Hepatocyte (in vitro differentiated cells): Measurements from ENCODE around the gene C18orf54. TPM values are rescaled to one million over a fixed set of nuclear protein-coding genes. Genes with fewer than 3 reads are reported as not detected.

ENCODE experiments used
- DNase-seq: peaks from one replicate; pipeline ENCODE4 v3.0.0-alpha.2; 2016; ENCODE audit warnings: low spot score
- H2AFZ ChIP-seq: fragments of 200-600 bp; sonication (generic); 2 replicates; pipeline ENCODE4 v1.6.0; 2016; ENCODE audit warnings: antibody characterized with exemption, mild to moderate bottlenecking
- H3K27ac ChIP-seq: fragments of 200-600 bp; sonication (generic); 2 replicates; pipeline ENCODE4 v1.5.1; 2016; ENCODE audit warnings: mild to moderate bottlenecking
- H3K27me3 ChIP-seq: fragments of 200-600 bp; sonication (generic); 2 replicates; pipeline ENCODE4 v1.6.1; 2016
- H3K36me3 ChIP-seq: fragments of 200-600 bp; sonication (generic); replicated peaks from 2 replicates; pipeline ENCODE4 v1.5.1; 2016; ENCODE audit warnings: low read depth; ENCODE audit not compliant: insufficient read depth
- H3K4me1 ChIP-seq: fragments of 200-600 bp; sonication (generic); 2 replicates; pipeline ENCODE4 v1.5.1; 2016; ENCODE audit warnings: mild to moderate bottlenecking, moderate library complexity; ENCODE audit not compliant: insufficient read depth
- H3K4me2 ChIP-seq: fragments of 200-600 bp; sonication (generic); 2 replicates; pipeline ENCODE4 v1.6.0; 2016
- H3K4me3 ChIP-seq: fragments of 200-600 bp; sonication (generic); 2 replicates; pipeline ENCODE4 v1.5.1; 2016; ENCODE audit warnings: mild to moderate bottlenecking
- H3K79me2 ChIP-seq: fragments of 200-600 bp; sonication (generic); 2 replicates; pipeline ENCODE4 v1.6.0; 2017; ENCODE audit warnings: mild to moderate bottlenecking
- H3K9me2 ChIP-seq: fragments of 200-600 bp; sonication (generic); replicated peaks from 2 replicates; pipeline ENCODE4 v1.6.0; 2017; ENCODE audit warnings: mild to moderate bottlenecking; ENCODE audit not compliant: insufficient read depth
- H3K9me3 ChIP-seq: fragments of 200-600 bp; sonication (generic); 2 replicates; pipeline ENCODE4 v1.5.1; 2016; ENCODE audit warnings: low read depth, mild to moderate bottlenecking
- H4K20me1 ChIP-seq: fragments of 200-600 bp; sonication (generic); 2 replicates; pipeline ENCODE4 v1.6.0; 2016; ENCODE audit warnings: mild to moderate bottlenecking; ENCODE audit not compliant: insufficient read depth, poor library complexity, severe bottlenecking
- EZH2 ChIP-seq: fragments of 200-600 bp; sonication (generic); IDR thresholded peaks from 2 replicates; pipeline ENCODE4 v1.6.1; 2016; ENCODE audit warnings: antibody characterized with exemption, mild to moderate bottlenecking, borderline replicate concordance
- EZH2phosphoT487 ChIP-seq: fragments of 200-600 bp; sonication (generic); IDR thresholded peaks from one replicate; pipeline ENCODE4 v1.6.1; 2018; ENCODE audit warnings: antibody characterized with exemption, mild to moderate bottlenecking, low read depth, moderate library complexity; ENCODE audit not compliant: unreplicated experiment, severe bottlenecking
- WGBS: methylation state at CpG from one replicate; pipeline ENCODE4 v1.1.6; 2016; ENCODE audit warnings: low lambda C conversion rate; ENCODE audit errors: missing lambda C conversion rate; 5-methylcytosine and 5-hydroxymethylcytosine counted together
- polyA plus RNA-seq: library from polyadenylated mRNA; unstranded; fragments of >200 nt; fragmentation: Nextera tagmentation; extraction: Ambion mirVana; gene quantifications from 2 replicates; pipeline ENCODE4 v1.2.1, GENCODE V29; 2016
- total RNA-seq: library from RNA; depleted of rRNA; stranded (reverse); fragments of >200 nt; gene quantifications from 2 replicates; pipeline ENCODE4 v1.2.3, GENCODE V29; 2014
- TF ChIP-seq, protein P1 (sequence below): fragments of 200-600 bp; sonication (generic); IDR thresholded peaks from 2 replicates; pipeline ENCODE4 v1.5.1; 2016; ENCODE audit warnings: antibody characterized with exemption, mild to moderate bottlenecking; ENCODE audit not compliant: poor library complexity

Gene C18orf54
- total and polyA plus RNA-seq, 2 experiments from 2014 or later = 1.3 to 6.5 TPM

DNA sequence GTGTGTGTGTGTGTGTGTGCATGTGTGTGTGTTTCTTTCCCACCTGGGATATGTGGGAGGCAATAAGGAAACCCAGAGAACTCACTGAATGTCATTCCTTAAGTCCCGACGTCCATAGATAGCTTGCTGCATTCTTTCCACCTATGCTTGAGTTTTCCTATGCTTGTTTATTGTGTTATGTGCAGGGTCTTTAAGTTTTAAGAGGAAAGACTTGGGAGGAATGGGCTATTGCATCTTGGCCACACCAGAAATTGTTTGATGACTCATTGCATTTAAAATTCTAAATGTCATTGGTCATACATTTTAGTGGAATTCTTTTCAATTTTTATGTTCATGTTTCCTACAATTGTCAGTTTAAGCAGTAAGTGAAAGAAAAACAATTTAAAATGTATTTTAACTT is 33.7 kb upstream of the C18orf54 start:
- Histone ChIP-seq H3K36me3 (no peaks in the 10 kb centered on the region), H3K4me3 (no peak overlapping the region), H3K4me1 (no peaks in the 10 kb centered on the region), H3K9me2 (no peaks in the 10 kb centered on the region), H4K20me1 (no peaks in the 10 kb centered on the region), H3K4me2 (no peak overlapping the region), H3K27ac (no peak overlapping the region), H3K9me3 (no peaks in the 10 kb centered on the region), H2AFZ (no peak overlapping the region), H3K27me3 (no peaks in the 10 kb centered on the region), H3K79me2 (no peaks in the 10 kb centered on the region)
- TF ChIP-seq EZH2phosphoT487 (no peak), EZH2 (no peak)
- TF ChIP-seq, protein P1, sequence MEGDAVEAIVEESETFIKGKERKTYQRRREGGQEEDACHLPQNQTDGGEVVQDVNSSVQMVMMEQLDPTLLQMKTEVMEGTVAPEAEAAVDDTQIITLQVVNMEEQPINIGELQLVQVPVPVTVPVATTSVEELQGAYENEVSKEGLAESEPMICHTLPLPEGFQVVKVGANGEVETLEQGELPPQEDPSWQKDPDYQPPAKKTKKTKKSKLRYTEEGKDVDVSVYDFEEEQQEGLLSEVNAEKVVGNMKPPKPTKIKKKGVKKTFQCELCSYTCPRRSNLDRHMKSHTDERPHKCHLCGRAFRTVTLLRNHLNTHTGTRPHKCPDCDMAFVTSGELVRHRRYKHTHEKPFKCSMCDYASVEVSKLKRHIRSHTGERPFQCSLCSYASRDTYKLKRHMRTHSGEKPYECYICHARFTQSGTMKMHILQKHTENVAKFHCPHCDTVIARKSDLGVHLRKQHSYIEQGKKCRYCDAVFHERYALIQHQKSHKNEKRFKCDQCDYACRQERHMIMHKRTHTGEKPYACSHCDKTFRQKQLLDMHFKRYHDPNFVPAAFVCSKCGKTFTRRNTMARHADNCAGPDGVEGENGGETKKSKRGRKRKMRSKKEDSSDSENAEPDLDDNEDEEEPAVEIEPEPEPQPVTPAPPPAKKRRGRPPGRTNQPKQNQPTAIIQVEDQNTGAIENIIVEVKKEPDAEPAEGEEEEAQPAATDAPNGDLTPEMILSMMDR = no peak
- 74% methylated on average over 2 of the region's 2 CpGs for WGBS
- DNase-seq = no peak

- H2AFZ ChIP-seq = no peak overlapping the region
- H3K4me2 ChIP-seq = no peak overlapping the region
- WGBS = 89% methylated on average over 4 of the region's 4 CpGs
These were observed 29.9 kb upstream of the C18orf54 start for GRCh38 chr18:54327818-54328217.

DNA sequence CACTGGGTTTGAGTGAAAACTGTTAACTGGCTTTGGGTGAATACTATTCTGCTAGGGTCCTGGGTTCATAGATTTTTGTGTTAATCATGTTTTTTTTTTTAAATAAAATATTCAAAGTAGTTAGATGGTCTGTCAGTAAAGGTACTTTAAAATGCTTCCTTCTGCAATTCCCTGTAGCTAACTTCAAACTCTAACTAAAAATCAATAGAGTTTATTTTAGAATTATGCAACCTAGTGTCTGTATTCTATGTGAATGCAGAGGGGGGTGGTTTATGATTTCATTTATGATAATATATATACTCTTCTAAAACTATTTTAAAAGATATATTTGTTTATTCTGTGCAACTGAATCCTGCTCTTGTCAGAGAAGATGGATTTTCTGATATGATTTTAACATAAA is 27.9 kb upstream of the C18orf54 start:
- H3K27me3 ChIP-seq = no peaks in the 10 kb centered on the region
- H3K4me2 ChIP-seq = no peak overlapping the region
- H2AFZ ChIP-seq = no peak overlapping the region
- DNase-seq = no peak
- H3K9me2 ChIP-seq = no peaks in the 10 kb centered on the region
- no peaks in the 10 kb centered on the region for H3K4me1 ChIP-seq
- H3K4me3 ChIP-seq = no peak overlapping the region
- H3K36me3 ChIP-seq = no peaks in the 10 kb centered on the region
- H3K27ac ChIP-seq = no peak overlapping the region
- H3K9me3 ChIP-seq = no peaks in the 10 kb centered on the region
- no peaks in the 10 kb centered on the region for H3K79me2 ChIP-seq
- TF ChIP-seq EZH2phosphoT487 = no peak
- TF ChIP-seq EZH2 = no peak
- TF ChIP-seq, protein P1 = no peak
- H4K20me1 ChIP-seq = no peaks in the 10 kb centered on the region

More at GRCh38 chr18:54327818-54328217, 29.9 kb upstream of the C18orf54 start:
- Histone ChIP-seq H3K9me2 (no peaks in the 10 kb centered on the region), H3K79me2 (no peaks in the 10 kb centered on the region), H3K27me3 (no peaks in the 10 kb centered on the region), H3K4me1 (no peaks in the 10 kb centered on the region), H3K4me3 (no peak overlapping the region), H4K20me1 (no peaks in the 10 kb centered on the region), H3K27ac (no peak overlapping the region), H3K9me3 (no peaks in the 10 kb centered on the region), H3K36me3 (no peaks in the 10 kb centered on the region)
- TF ChIP-seq EZH2 (no peak), EZH2phosphoT487 (no peak)
- TF ChIP-seq, protein P1 = no peak
- no peak for DNase-seq
